DMS153 treated with DMSO at 0.1 percent for 48 hours (cell line): Measurements from ENCODE around the gene CYFIP1.

Source experiments
- DNase-seq: peaks from one replicate; lab custom pipeline; 2025; ENCODE audit not compliant: unreplicated experiment; lab: John Stamatoyannopoulos, UW

CYFIP1 gene

DNA sequence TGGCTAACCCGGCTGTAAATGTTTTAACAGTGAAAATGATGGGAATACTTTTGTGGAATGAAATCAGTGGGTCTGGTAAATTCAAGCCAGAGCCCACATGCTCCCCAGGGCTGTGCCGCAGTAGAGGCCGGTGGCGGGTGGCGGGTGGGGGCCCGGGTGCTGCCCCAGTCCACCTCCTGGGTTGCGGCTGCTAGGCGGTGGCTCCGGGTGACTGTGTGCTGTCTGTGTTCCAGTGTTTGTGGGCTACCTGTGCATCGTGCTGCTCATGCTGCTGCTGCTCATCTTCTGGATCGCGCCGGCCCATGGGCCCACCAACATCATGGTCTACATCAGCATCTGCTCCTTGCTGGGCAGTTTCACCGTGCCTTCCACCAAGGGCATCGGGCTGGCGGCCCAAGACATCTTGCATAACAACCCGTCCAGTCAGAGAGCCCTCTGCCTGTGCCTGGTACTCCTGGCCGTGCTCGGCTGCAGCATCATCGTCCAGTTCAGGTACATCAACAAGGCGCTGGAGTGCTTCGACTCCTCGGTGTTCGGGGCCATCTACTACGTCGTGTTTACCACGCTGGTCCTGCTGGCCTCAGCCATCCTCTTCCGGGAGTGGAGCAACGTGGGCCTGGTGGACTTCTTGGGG lies 156.6 kb downstream of the CYFIP1 start:
- no peak for DNase-seq

DNA sequence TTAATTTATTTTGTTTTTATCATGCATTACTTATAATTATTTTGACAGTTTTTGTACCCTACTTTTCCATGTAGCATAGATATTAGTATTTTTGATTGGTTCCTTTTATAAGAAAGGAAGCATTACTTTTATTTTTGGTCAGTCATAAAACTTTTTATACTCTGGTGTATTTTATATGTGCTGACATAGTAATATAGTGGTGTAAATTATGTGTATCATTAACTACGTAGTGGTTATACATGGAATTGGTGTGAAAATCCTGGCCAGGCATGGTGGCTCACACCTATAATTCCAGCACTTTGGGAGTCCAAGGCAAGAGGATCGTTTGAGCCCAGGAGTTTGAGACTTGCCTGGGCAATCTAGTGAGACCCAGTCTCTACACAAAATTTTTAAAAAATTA lies 160.5 kb downstream of the CYFIP1 start:
- DNase-seq: no peak
